SW480 (cell line): ENCODE results near the gene TADA2B.
"Not testable (repeated sequence)": the region's sequence is repeated elsewhere in the genome, so short reads cannot be mapped to it uniquely, and the experiment has no call there.

Experiments used
- DNase-seq: peaks from one replicate; pipeline ENCODE4 v3.0.0-alpha.2; 2016; ENCODE audit warnings: low spot score

TADA2B gene

DNA sequence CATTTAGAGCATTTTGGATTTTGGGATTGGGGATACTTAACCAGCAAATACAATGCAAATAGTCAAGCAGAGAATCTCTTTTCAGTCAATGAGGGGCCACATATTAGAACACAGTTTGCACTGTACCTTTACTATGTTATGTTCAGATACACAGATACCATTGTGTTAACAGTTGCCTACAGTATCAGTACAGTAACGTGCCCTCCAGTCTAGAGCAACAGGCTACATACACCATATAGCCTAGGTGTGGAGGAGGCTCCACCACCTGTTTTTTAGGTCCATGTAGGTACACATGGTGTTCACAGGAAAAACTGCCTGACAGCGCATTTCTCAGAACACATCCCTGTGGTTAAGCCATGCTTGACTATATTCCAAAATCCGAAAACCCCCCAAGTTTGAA is 15.6 kb downstream of the TADA2B start:
- no peak for DNase-seq

DNA sequence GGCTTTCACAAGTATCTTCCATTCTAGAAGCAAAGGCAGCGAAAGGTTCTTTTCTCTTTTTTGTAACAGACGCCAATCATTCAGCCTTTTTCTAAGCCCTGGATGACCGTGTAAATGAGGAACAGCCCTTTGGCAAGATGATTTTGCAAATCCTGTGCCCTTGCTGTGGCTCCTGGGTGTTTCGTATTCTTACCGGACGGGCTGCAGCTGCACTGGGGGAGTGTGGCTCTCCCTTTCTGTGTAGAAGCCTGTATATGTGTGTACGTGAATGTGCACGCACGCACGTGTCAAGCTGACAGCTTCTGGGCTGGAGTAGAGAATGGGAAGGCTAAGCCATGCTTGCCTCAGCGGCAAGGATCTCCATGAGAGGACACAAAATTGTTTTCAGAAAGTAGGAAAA is 16.5 kb downstream of the TADA2B start:
- no peak for DNase-seq

- DNase-seq: no peak
Measured at GRCh38 chr4:7060346-7061150, 17.4 kb downstream of the TADA2B start.

DNA sequence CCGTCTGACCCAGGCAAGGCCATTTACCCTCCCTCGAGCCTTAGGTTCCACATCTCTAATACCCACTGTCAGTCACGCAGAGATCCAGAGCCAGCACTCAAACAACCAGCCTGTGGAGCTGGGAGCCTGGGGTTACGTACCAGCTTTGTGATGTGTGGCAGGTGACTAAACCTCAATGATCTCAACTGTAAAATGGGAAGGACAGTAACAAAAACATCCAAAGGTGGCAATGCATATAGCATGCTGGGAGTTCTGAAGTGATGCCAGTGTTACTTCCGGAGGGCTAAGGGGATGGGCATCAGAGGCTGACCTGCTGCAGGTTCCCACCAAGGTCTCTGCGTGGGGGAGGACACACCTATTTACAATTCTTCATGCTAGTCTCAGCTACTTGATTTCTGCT is 18.6 kb downstream of the TADA2B start:
- DNase-seq: no peak

GRCh38 chr4:7062816-7063215 is 19.6 kb downstream of the TADA2B start:
- DNase-seq: no peak

GRCh38 chr4:7063362-7063761 is 20.2 kb downstream of the TADA2B start:
- DNase-seq: no peak

DNA sequence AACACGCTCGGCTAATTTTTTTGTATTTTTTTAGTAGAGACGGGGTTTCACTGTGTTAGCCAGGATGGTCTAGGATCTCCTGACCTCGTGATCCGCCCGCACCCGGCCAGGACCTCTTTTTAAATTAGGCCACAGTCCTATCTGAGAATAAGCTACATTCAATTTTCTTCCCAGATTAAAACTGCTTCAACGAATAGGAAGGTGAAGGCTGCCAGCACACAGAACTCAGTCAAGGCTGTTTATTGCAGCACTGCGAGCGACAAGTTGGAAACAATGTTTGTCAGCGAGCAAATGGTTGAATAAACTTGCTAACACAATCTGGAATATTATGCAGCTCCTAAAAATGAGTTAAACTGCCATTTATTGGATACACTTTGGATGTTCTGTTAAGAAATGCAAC is 22.8 kb downstream of the TADA2B start:
- no peak for DNase-seq

DNA sequence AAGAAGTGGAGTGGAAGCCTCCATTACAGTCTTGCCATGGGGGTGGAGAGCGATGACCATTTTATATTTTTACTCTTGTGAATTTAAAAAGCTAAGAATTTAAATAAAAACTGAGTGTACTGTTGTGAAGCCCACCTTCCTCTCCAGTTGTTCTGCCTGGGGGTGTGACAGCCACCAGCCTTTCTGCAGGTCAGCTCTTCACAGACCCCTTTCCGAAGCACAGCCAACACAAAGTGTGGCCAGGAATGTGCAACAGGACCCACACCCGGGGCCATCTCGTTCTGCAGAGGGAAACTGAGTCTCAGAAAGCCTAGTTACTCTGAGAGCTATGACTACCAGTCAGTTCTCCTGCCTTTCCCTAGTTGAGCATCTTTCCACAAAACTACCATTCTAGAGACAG is 23.3 kb downstream of the TADA2B start:
- no peak for DNase-seq

DNA sequence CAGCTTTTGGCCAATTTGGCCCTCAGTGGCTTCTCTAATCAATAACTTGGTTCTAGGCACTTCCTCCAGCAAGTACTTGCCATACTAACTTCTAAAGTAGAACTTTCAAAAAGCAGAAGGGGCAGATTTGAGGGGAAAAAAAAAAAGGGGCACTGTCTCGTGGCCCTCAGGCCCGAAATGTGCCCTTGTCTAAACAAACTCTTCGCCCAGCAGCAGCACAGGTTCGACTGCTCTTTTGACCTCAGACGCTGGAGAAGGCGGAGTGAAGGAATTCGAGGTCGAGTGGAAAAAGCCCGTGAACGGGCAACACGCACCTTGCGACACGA is 23.9 kb downstream of the TADA2B start:
- no peak for DNase-seq

- DNase-seq: peak; percentile 98
Measured at GRCh38 chr4:7067452-7068278, 24.5 kb downstream of the TADA2B start, which contains the start of gene GRPEL1. GRPEL1 (minus strand) TSS chr4:7068064; CDS start chr4:7068032, 32 bp downstream.

DNA sequence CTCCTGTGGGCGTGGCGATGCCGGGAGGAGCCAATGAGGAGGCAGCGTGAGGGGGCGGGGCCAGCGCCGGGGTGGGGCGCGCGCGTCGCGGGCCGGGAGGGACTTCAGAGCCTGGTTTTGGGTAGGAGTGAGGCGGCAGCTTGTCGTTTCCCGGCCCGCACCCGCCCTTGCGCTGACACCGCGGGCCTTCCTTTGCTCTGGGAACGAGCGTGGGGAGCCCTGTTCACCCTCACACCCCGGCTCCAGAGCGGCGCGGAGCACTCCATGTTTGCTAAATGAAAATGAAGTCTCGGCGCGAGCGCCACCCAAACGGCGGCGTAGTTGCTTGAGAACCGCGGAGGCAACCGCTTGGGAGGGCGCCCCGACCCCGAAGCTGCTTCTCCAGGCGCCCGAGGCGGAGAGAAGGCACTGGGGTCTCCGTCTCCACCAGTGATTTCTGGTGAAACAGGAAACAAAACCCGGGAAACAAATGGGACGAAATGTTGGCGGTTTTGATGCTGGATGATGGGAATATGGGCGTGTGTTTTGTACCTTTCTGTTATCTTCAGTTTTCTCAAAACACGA is 25.2 kb downstream of the TADA2B start:
- no peak for DNase-seq

DNA sequence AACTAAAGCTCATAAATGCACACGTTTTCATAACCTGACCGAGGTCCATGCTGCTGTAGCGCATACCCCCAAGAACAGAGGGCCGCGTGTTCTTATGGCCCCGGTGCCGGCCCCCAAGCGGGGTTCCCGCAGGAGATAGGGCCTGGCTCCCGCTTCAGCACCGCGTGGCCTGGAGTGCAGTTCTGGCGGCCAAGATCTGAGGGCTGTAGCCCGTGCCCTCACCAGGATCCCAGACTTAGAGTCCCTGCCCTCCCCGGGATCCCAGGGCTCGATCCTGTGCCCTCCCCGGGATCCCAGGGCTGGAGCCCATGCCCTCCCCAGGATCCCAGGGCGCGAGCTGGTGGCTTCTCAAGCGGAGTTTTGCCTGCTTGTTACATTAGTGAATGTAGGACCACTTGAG is 25.7 kb downstream of the TADA2B start:
- DNase-seq: no peak

GRCh38 chr4:7070729-7071511 is 27.7 kb downstream of the TADA2B start:
- DNase-seq: peak; percentile 73

DNA sequence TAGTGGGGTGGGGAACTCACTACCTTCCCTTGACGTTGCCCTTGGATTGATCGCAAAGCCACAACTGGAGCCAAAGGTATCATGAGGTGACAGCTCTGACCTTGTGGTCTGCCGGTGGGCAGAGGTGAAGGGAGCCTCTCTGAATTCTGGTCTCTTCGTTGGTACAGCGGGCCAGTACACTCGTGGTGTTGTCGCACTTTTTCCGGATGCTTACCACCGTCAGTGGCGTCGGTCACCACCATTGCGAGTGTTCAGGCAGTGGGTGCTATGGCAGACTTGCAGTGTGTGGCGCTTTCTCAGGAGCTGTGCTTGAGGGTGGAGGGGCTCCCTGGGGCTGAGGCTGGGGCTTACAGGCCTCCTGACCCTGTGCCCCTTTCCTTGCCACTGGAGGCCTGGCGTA is 29.9 kb downstream of the TADA2B start:
- no peak for DNase-seq

GRCh38 chr4:7073526-7074390 is 30.6 kb downstream of the TADA2B start:
- peak; percentile 71 for DNase-seq

DNA sequence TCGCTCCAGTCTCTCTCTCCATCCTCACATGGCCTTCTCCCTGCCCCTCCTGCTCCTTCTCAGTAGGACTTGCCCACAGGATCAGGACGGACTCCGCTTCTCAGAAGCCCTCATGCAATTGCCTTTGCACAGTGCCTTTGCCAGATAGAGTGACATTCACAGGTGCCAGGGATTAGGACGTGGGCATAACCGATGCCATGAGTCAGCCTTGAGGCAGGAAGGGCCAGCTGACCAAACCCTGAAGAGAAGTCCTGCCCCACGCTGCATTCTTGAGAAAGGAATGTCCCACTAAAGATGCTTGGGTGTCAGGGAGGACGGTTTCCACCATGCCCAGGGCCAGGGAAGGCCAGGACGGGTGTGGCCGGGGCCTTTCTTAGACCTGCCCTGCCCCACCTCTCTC is 31.3 kb downstream of the TADA2B start:
- peak; percentile 60 for DNase-seq

GRCh38 chr4:7075962-7076695 is 33.0 kb downstream of the TADA2B start:
- DNase-seq: peak; percentile 4

DNA sequence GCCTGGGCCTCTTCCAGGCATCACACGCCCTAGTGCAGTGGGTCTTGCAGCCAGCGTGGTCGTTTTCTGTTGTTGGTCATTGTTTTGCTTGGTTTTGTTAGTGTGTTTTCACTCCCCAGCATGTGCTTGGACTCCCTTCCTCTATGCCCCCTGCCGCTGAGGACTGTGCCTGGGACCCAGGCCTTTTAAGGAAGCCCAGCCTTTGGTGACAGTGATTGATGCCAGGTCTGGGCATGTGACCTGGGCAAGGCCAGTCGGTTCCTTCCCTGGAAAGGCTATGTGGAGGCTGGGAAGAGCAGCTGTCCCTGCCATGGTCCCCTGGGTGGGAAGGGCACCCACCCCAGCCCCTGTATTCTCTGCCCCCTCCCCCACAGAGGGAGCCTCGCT is 33.5 kb downstream of the TADA2B start:
- no peak for DNase-seq

DNA sequence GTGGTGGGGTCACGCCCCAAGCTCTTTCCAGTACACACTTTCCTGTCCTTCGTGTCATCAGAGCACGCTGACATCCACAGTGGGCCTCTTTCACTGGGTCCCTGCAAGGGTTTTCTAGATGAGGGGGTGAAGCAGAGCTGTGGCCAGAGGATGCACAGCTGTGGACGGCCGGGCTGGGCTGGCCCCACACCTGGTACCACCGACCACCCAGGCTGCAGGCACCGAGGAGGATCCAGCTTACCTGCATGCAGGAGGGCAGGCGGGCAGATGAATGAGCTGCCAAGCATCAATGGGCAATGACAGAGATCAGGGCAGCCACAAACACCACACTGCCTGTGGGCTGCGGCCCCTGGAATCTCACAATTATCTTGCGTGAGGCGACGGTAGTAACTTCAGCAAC is 34.2 kb downstream of the TADA2B start:
- no peak for DNase-seq

GRCh38 chr4:7078025-7078424 is 34.9 kb downstream of the TADA2B start:
- DNase-seq: no peak

DNA sequence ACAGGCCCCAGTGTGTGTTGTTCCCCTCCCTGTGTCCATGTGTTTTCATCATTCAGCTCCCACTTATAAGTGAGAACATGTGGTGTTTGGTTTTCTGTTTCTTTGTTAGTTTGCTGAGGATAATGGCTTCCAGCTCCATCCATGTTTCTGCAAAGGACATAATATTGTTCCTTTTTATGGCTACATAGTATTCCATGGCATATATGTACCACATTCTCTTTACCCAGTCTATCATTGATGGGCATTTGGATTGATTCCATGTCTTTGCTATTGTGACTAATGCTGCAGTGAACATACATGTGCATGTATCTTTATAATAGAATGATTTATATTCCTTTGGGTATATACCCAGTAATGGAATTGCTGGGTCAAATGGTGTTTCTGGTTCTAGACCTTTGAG is 36.3 kb downstream of the TADA2B start:
- not testable (repeated sequence) for DNase-seq
